Panc1 (cell line): ENCODE data around the gene DNASE1L3.

Experiments
- POLR2AphosphoS5 ChIP-seq: IDR thresholded peaks from 2 replicates; pipeline ENCODE4 v1.6.1; 2012; ENCODE audit warnings: mild to moderate bottlenecking, low read depth, low read length, moderate library complexity
- SIN3A ChIP-seq: IDR thresholded peaks from 2 replicates; pipeline ENCODE4 v1.6.1; 2012; ENCODE audit warnings: low read depth, mild to moderate bottlenecking, low read length, moderate library complexity, borderline replicate concordance; ENCODE audit not compliant: insufficient read depth
- TCF7L2 ChIP-seq: IDR thresholded peaks from 2 replicates; pipeline ENCODE4 v1.6.1; 2011; ENCODE audit warnings: mild to moderate bottlenecking, low read depth, low read length, inconsistent platforms
- TF ChIP-seq, protein P1 (sequence below), 2 experiments: IDR thresholded peaks; 2 replicates each; pipeline ENCODE4 v1.6.1; 2011 to 2012; ENCODE audit warnings: low read depth in 2 of 2, control low read depth in 1 of 2, low read length in 1 of 2, mild to moderate bottlenecking in 1 of 2, moderate library complexity in 1 of 2; ENCODE audit not compliant: insufficient read depth in 1 of 2
- TF ChIP-seq, protein P2 (sequence below): fragments of 450-650 bp; IDR thresholded peaks from 2 replicates; pipeline ENCODE4 v1.5.1; 2017; ENCODE audit warnings: mild to moderate bottlenecking

DNA sequence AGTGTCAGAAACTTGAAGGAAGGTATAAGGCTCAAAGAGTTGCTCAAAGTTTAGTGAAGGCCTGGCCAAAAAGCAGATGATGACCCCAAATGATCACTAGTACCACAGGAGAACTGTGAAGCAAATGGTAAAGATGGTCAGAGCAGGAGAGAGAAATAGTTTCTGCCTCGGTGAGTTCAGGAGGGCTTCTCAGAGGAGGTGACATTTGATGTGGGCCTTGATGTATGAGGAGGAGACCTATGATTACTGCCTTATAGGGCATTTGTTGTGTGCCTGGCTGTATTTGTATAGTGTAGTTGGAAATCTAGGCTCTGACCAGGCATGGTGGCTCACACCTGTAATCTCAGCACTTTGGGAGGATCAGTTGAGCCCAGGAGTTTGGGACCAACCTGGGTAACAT lies 50.4 kb downstream of the DNASE1L3 start:
- TF ChIP-seq, protein P1, sequence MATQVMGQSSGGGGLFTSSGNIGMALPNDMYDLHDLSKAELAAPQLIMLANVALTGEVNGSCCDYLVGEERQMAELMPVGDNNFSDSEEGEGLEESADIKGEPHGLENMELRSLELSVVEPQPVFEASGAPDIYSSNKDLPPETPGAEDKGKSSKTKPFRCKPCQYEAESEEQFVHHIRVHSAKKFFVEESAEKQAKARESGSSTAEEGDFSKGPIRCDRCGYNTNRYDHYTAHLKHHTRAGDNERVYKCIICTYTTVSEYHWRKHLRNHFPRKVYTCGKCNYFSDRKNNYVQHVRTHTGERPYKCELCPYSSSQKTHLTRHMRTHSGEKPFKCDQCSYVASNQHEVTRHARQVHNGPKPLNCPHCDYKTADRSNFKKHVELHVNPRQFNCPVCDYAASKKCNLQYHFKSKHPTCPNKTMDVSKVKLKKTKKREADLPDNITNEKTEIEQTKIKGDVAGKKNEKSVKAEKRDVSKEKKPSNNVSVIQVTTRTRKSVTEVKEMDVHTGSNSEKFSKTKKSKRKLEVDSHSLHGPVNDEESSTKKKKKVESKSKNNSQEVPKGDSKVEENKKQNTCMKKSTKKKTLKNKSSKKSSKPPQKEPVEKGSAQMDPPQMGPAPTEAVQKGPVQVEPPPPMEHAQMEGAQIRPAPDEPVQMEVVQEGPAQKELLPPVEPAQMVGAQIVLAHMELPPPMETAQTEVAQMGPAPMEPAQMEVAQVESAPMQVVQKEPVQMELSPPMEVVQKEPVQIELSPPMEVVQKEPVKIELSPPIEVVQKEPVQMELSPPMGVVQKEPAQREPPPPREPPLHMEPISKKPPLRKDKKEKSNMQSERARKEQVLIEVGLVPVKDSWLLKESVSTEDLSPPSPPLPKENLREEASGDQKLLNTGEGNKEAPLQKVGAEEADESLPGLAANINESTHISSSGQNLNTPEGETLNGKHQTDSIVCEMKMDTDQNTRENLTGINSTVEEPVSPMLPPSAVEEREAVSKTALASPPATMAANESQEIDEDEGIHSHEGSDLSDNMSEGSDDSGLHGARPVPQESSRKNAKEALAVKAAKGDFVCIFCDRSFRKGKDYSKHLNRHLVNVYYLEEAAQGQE (IDR thresholded peaks at IDR 0.05; ENCODE audit: insufficient read depth in 1 of 2, low read depth in 2 of 2, low read length in 1 of 2) = no peak
- no peak for TF ChIP-seq POLR2AphosphoS5
- TF ChIP-seq, protein P2, sequence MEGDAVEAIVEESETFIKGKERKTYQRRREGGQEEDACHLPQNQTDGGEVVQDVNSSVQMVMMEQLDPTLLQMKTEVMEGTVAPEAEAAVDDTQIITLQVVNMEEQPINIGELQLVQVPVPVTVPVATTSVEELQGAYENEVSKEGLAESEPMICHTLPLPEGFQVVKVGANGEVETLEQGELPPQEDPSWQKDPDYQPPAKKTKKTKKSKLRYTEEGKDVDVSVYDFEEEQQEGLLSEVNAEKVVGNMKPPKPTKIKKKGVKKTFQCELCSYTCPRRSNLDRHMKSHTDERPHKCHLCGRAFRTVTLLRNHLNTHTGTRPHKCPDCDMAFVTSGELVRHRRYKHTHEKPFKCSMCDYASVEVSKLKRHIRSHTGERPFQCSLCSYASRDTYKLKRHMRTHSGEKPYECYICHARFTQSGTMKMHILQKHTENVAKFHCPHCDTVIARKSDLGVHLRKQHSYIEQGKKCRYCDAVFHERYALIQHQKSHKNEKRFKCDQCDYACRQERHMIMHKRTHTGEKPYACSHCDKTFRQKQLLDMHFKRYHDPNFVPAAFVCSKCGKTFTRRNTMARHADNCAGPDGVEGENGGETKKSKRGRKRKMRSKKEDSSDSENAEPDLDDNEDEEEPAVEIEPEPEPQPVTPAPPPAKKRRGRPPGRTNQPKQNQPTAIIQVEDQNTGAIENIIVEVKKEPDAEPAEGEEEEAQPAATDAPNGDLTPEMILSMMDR = no peak
- no peak for TF ChIP-seq SIN3A
- TF ChIP-seq TCF7L2 = no peak
